K562 (cell line): ENCODE results near the gene TMED7. TPM values are rescaled to one million over a fixed set of nuclear protein-coding genes. Genes with fewer than 3 reads are reported as not detected.

Experiments used
- ATAC-seq: fragments of 200-7000 bp; cut with Tn5 transposase; 3 replicates; pipeline ENCODE4 v1.9.1; 2020; ENCODE audit warnings: moderate library complexity
- BruUV-seq: library from RNA; stranded (reverse); fragments of 400-500 nt; replicated peaks from 2 replicates; lab custom pipeline; 2021; lab: Mats Ljungman, UMichigan
- CTCF ChIA-PET: fragments of 300-600 bp; formaldehyde crosslinking; extraction: SDS; loops from one replicate; lab custom pipeline; 2021; ENCODE audit warnings: low intra/inter-chr PET ratio; lab: Yijun Ruan, JAX
- POLR2A ChIA-PET: fragments of 300-600, 350-650 bp; sonication (Branson Sonifier 250); formaldehyde crosslinking; extraction: SDS; loops from one replicate; lab custom pipeline; 2021; ENCODE audit warnings: antibody characterized with exemption, inconsistent platforms; lab: Yijun Ruan, JAX
- DNase-seq, 4 experiments: peaks; one replicate each; pipeline versions ENCODE4 v3.0.0 to v3.0.0-alpha.2; 2011 to 2018; ENCODE audit warnings: low spot score in 3 of 4, mixed read lengths in 3 of 4; ENCODE audit errors: extremely low read depth in 1 of 4
- FAIRE-seq: peaks from 2 replicates; lab custom pipeline; 2011; peaks lifted over from hg19 to GRCh38; lab: Jason Lieb, UNC
- H2AFZ ChIP-seq: 2 replicates; pipeline ENCODE4 v1.6.0; 2011; ENCODE audit warnings: low read depth, low read length, control low read depth, inconsistent platforms
- H3K27ac ChIP-seq: fragments of 200-600 bp; 3 replicates; pipeline ENCODE4 v1.8.0; 2011; ENCODE audit warnings: low read depth, mild to moderate bottlenecking, control low read depth, inconsistent platforms, low read length, moderate library complexity, mixed read lengths; ENCODE audit errors: extremely low read depth
- H3K27me3 ChIP-seq, 2 experiments: fragments of 300-600 bp in 1 of 2; 2 replicates in 1 of 2; 3 replicates in 1 of 2; pipeline versions ENCODE4 v1.6.0 to v1.8.0; 2011; ENCODE audit warnings: inconsistent platforms in 2 of 2, low read length in 2 of 2, mild to moderate bottlenecking in 1 of 2, mixed read lengths in 1 of 2, moderate library complexity in 1 of 2; ENCODE audit not compliant: control insufficient read depth in 2 of 2, insufficient read depth in 2 of 2
- H3K36me3 ChIP-seq: fragments of 300-600 bp; 3 replicates; pipeline ENCODE4 v1.8.0; 2011; ENCODE audit warnings: mild to moderate bottlenecking, low read length, inconsistent platforms; ENCODE audit not compliant: control insufficient read depth, insufficient read depth
- H3K4me1 ChIP-seq, 2 experiments: fragments of 200-600 bp in 1 of 2; replicated peaks in 1 of 2; 2 replicates in 1 of 2; 3 replicates in 1 of 2; pipeline versions ENCODE4 v1.5.1 to v1.8.0; 2011; ENCODE audit warnings: inconsistent platforms in 2 of 2, low read length in 2 of 2, mild to moderate bottlenecking in 1 of 2, mixed read lengths in 1 of 2, moderate library complexity in 1 of 2; ENCODE audit not compliant: control insufficient read depth in 2 of 2, insufficient read depth in 2 of 2
- H3K4me2 ChIP-seq: 2 replicates; pipeline ENCODE4 v1.6.1; 2011; ENCODE audit warnings: low read length, control low read depth, inconsistent platforms, mixed read lengths; ENCODE audit not compliant: insufficient read depth
- H3K4me3 ChIP-seq: fragments of 200-600 bp; sonication (generic), shearing (Covaris generic); 2 replicates; pipeline ENCODE4 v1.5.1; 2016; ENCODE audit warnings: control low read depth, inconsistent platforms
- H3K79me2 ChIP-seq: fragments of 200-600 bp; 3 replicates; pipeline ENCODE4 v1.8.0; 2011; ENCODE audit warnings: low read length, inconsistent platforms; ENCODE audit not compliant: control insufficient read depth, insufficient read depth
- H3K9ac ChIP-seq, 2 experiments: 2 replicates each; pipeline versions ENCODE4 v1.6.0 to v1.6.1; 2011; ENCODE audit warnings: low read depth in 2 of 2, low read length in 2 of 2, control low read depth in 1 of 2, inconsistent platforms in 1 of 2, mild to moderate bottlenecking in 1 of 2, mixed read lengths in 1 of 2; ENCODE audit not compliant: insufficient read depth in 1 of 2
- H3K9me1 ChIP-seq: one replicate; pipeline ENCODE4 v1.6.0; 2011; ENCODE audit warnings: inconsistent platforms, mild to moderate bottlenecking, low read length, moderate library complexity; ENCODE audit not compliant: control insufficient read depth, insufficient read depth
- H3K9me3 ChIP-seq: replicated peaks from 2 replicates; pipeline ENCODE4 v1.5.1; 2011; ENCODE audit warnings: low read depth, low read length, inconsistent platforms; ENCODE audit not compliant: control insufficient read depth, insufficient read depth
- H4K20me1 ChIP-seq: replicated peaks from 2 replicates; pipeline ENCODE4 v1.6.1; 2011; ENCODE audit warnings: low read length, inconsistent platforms, mixed read lengths; ENCODE audit not compliant: control insufficient read depth, insufficient read depth
- ARID3B ChIP-seq: fragments of 250-450 bp; sonication (Bioruptor Pico); IDR thresholded peaks from 2 replicates; pipeline ENCODE4 v1.4.0; 2020; ENCODE audit warnings: borderline replicate concordance
- ATF3 ChIP-seq, 2 experiments: fragments of 450-650 bp in 1 of 2; sonication (generic) in 1 of 2; formaldehyde crosslinking in 1 of 2; IDR thresholded peaks in 1 of 2; conservative IDR thresholded peaks in 1 of 2; 2 replicates each; pipeline versions ENCODE4 v1.6.1 to v1.8.1; 2016 to 2023; ENCODE audit warnings: mild to moderate bottlenecking in 2 of 2, moderate library complexity in 2 of 2, inconsistent platforms in 1 of 2, missing genetic modification reagents in 1 of 2
- CREB3L1 ChIP-seq: fragments of 450-650 bp; IDR thresholded peaks from 2 replicates; pipeline ENCODE4 v1.6.1; 2014; ENCODE audit warnings: low read depth, mild to moderate bottlenecking, moderate library complexity, borderline replicate concordance
- HCFC1 ChIP-seq: IDR thresholded peaks from 2 replicates; pipeline ENCODE4 v1.6.1; 2012; ENCODE audit warnings: low read depth, low read length, improper control_type of control experiment
- TAF9B ChIP-seq: fragments of 450-650 bp; IDR thresholded peaks from 2 replicates; pipeline ENCODE4 v1.6.1; 2018; ENCODE audit warnings: mild to moderate bottlenecking; ENCODE audit not compliant: partially characterized antibody
- TAL1 ChIP-seq: fragments of 450-650 bp; IDR thresholded peaks from 2 replicates; pipeline ENCODE4 v1.6.1; 2016; ENCODE audit warnings: mild to moderate bottlenecking
- WGBS: fragments of 100-300 bp; shearing (Covaris generic); methylation state at CpG from one replicate; pipeline ENCODE4 v1.1.6; 2016; ENCODE audit warnings: low coverage, mixed read lengths; ENCODE audit not compliant: insufficient coverage; ENCODE audit errors: missing lambda C conversion rate; 5-methylcytosine and 5-hydroxymethylcytosine counted together
- in situ Hi-C: fragments of 300-500 bp; cut with MboI; formaldehyde crosslinking; loops from 4 replicates; pipeline ENCODE4 v1.15.0; 2018; ENCODE audit warnings: inconsistent platforms, mixed read lengths
- intact Hi-C: fragments of 100-400 bp; cut with micrococcal nuclease; formaldehyde crosslinking; loops from 2 replicates; pipeline ENCODE4 v1.14.2; 2022
- polyA plus RNA-seq, 8 experiments: library from polyadenylated mRNA; depleted of rRNA in 4 of 8; stranded (reverse) in 5 of 8; unstranded in 3 of 8; fragments of >200 nt; fragmentation: Nextera tagmentation in 2 of 8; fragmentation: Illumina TruSeq in 1 of 8; extraction: Ambion mirVana in 2 of 8; extraction: Trizol in 1 of 8; gene quantifications; 2 replicates each; pipeline versions ENCODE4 v1.2.1 to v1.2.3, GENCODE V29; 2011 to 2014; ENCODE audit warnings: inconsistent platforms in 1 of 8, missing spikeins in 1 of 8
- total RNA-seq, 7 experiments: library from RNA; depleted of rRNA in 6 of 7; stranded (reverse); fragments of >200 nt in 6 of 7; fragmentation: Illumina TruSeq in 2 of 7; extraction: Trizol in 2 of 7; gene quantifications; 2 replicates each; pipeline versions ENCODE4 v1.2.1 to v1.2.3, GENCODE V29; 2011 to 2021; ENCODE audit warnings: low replicate concordance in 1 of 7
- TF ChIP-seq, protein P1 (sequence below): conservative IDR thresholded peaks from 2 replicates; pipeline ENCODE4 v1.6.1; 2011; ENCODE audit warnings: low read depth, mild to moderate bottlenecking, low read length; ENCODE audit not compliant: control insufficient read depth

The TMED7 gene
- total and polyA plus RNA-seq, 9 of the 15 experiments (the other 6 are each of a cell fraction or from before 2014, with no cell fraction given) = 15.9 to 93.4 (median 41.7) TPM

GRCh38 chr5:115629903-115630302, 4.1 kb upstream of the TMED7 start (continued):
- TF ChIP-seq ARID3B (CRISPR knock-in tag) (no peak), CREB3L1 (no peak), TAL1 (peak; percentile 33)

- Histone ChIP-seq H3K36me3 (peaks cover 18% of the 10 kb centered on the region), H4K20me1 (peaks cover 5% of the 10 kb centered on the region), H3K9ac (no peak overlapping the region; a peak in 1 of 4 replicates), H3K9me3 (no peaks in the 10 kb centered on the region), H3K79me2 (peaks cover 39% of the 10 kb centered on the region), H3K9me1 (peaks cover under 1% of the 10 kb centered on the region), H3K27ac (peak overlapping the region; percentile 36; the same call in 1 of the 3 replicates), H3K4me2 (no peak overlapping the region), H3K4me1 (peaks cover 4 to 8% of the 10 kb centered on the region in 2 experiments; a peak in 3 of 5 replicates), H2AFZ (peak overlapping the region; percentile 87), H3K27me3 (no peaks in the 10 kb centered on the region), H3K4me3 (no peak overlapping the region)
- CTCF ChIA-PET = no interaction called here
- DNase-seq = no peak
- POLR2A ChIA-PET = no interaction called here
- in situ Hi-C loops (loop anchor here (5.0 kb wide), 2 partner anchors 210 to 445 kb away; no protein-coding TSS in a partner anchor), intact Hi-C loops (loop anchor here (5.0 kb wide), 1 partner anchor 85 kb away; the partner anchor contains the start of gene FEM1C)
- WGBS = 73% methylated on average over 5 of the region's 5 CpGs
- BruUV-seq = no TSS peak
- no peak for ATAC-seq
- no peak for FAIRE-seq
- TF ChIP-seq ATF3 (IDR thresholded peaks at IDR 0.05) = peak; percentile 60
- TF ChIP-seq ATF3 (CRISPR knock-in tag; conservative IDR thresholded peaks at IDR 0.05) = no peak
- TF ChIP-seq HCFC1 = no peak
- TF ChIP-seq TAF9B = peak; percentile 14
- TF ChIP-seq, protein P1, sequence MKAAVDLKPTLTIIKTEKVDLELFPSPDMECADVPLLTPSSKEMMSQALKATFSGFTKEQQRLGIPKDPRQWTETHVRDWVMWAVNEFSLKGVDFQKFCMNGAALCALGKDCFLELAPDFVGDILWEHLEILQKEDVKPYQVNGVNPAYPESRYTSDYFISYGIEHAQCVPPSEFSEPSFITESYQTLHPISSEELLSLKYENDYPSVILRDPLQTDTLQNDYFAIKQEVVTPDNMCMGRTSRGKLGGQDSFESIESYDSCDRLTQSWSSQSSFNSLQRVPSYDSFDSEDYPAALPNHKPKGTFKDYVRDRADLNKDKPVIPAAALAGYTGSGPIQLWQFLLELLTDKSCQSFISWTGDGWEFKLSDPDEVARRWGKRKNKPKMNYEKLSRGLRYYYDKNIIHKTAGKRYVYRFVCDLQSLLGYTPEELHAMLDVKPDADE = no peak
Observed at GRCh38 chr5:115627295-115627865, 1.5 kb upstream of the TMED7 start.
